ENCODE results near the gene DDI2. TPM values are rescaled to one million over a fixed set of nuclear protein-coding genes. Genes with fewer than 3 reads are reported as not detected.

Gene DDI2
- total and polyA plus RNA-seq, 2 donors (not counting 3 experiments of a cell fraction or from before 2014, with no cell fraction given) = 5.4 to 35.2 TPM

- FAIRE-seq (no peak), DNase-seq (ENCODE audit: low read depth, low spot score) (no peak)
- Histone ChIP-seq H3K27me3 (ENCODE audit: control insufficient read depth in 2 of 2, insufficient read depth in 2 of 2, low read length in 2 of 2) (no peaks in the 10 kb centered on the region), H3K9me3 (replicated peaks; ENCODE audit: control insufficient read depth, insufficient read depth, low read length) (no peaks in the 10 kb centered on the region), H2AFZ (ENCODE audit: low read depth, low read length) (no peak overlapping the region), H3K9ac (replicated peaks; ENCODE audit: extremely low read depth, insufficient read depth, low read length) (no peak overlapping the region), H3K79me2 (ENCODE audit: control insufficient read depth, insufficient read depth, low read length) (no peaks in the 10 kb centered on the region), H3K9me1 (replicated peaks; ENCODE audit: control insufficient read depth, extremely low read depth, insufficient read depth, low read length) (no peaks in the 10 kb centered on the region), H3K4me1 (ENCODE audit: control insufficient read depth, extremely low read depth, insufficient read depth, low read length) (no peaks in the 10 kb centered on the region), H4K20me1 (replicated peaks; ENCODE audit: control insufficient read depth, extremely low read depth, insufficient read depth, low read length) (no peaks in the 10 kb centered on the region), H3K4me3 (replicated peaks in 1 of 3; ENCODE audit: insufficient read depth in 1 of 3, low read depth in 1 of 3, low read length in 3 of 3) (no peak overlapping the region), H3K27ac (ENCODE audit: insufficient read depth, low read depth, low read length) (no peak overlapping the region), H3K36me3 (ENCODE audit: control insufficient read depth in 2 of 2, extremely low read depth in 1 of 2, insufficient read depth in 2 of 2, low read length in 2 of 2) (no peaks in the 10 kb centered on the region), H3K4me2 (ENCODE audit: insufficient read depth, low read length) (no peak overlapping the region)
- CTCF ChIA-PET = no interaction called here
- intact Hi-C loops (cut with micrococcal nuclease) (no loop called here), dilution Hi-C loops (cut with MboI; ENCODE audit: extremely low pct_ligation_motif_present, low sequenced_read_pairs) (no loop called here)
- POLR2A ChIA-PET = no interaction called here
- no peak for TF ChIP-seq FOS (IDR thresholded peaks at IDR 0.05; ENCODE audit: borderline replicate concordance, insufficient read depth, low read length)
- TF ChIP-seq GATA2 (IDR thresholded peaks at IDR 0.05; ENCODE audit: insufficient read depth, insufficient read length, low read depth, low read length) = no peak
- no peak for TF ChIP-seq MAX (IDR thresholded peaks at IDR 0.05; ENCODE audit: insufficient read depth, insufficient read length)
- no peak for TF ChIP-seq POLR2A (IDR thresholded peaks at IDR 0.05; ENCODE audit: low read depth, low read length)
- TF ChIP-seq CTCF (IDR thresholded peaks at IDR 0.05; ENCODE audit: extremely low read depth in 1 of 2, insufficient read depth in 1 of 2, low read depth in 1 of 2, low read length in 2 of 2) = no peak
- no peak for TF ChIP-seq MYC (IDR thresholded peaks at IDR 0.05; ENCODE audit: low read depth, low read length)
- no peak for TF ChIP-seq JUN (IDR thresholded peaks at IDR 0.05; ENCODE audit: borderline replicate concordance, insufficient read depth, insufficient read length, low read depth)
- TF ChIP-seq EZH2 (IDR thresholded peaks at IDR 0.05; ENCODE audit: borderline replicate concordance, low read depth, low read length, severe bottlenecking) = no peak
- TF ChIP-seq POLR2AphosphoS5 (IDR thresholded peaks at IDR 0.05; ENCODE audit: insufficient read depth, low read depth, low read length) = no peak
- no TSS peak for BruUV-seq (replicated peaks)
Observed at GRCh38 chr1:15674386-15675159, 57.3 kb downstream of the DDI2 start.
